K562 (cell line): ENCODE measurements around the gene BDH1. TPM values are rescaled to one million over a fixed set of nuclear protein-coding genes. Genes with fewer than 3 reads are reported as not detected.

Source experiments
- ATAC-seq: fragments of 200-7000 bp; cut with Tn5 transposase; 3 replicates; pipeline ENCODE4 v1.9.1; 2020; ENCODE audit warnings: moderate library complexity
- BruUV-seq: library from RNA; stranded (reverse); fragments of 400-500 nt; replicated peaks from 2 replicates; lab custom pipeline; 2021; lab: Mats Ljungman, UMichigan
- CTCF ChIA-PET: fragments of 300-600 bp; formaldehyde crosslinking; extraction: SDS; loops from one replicate; lab custom pipeline; 2021; ENCODE audit warnings: low intra/inter-chr PET ratio; lab: Yijun Ruan, JAX
- POLR2A ChIA-PET: fragments of 300-600, 350-650 bp; sonication (Branson Sonifier 250); formaldehyde crosslinking; extraction: SDS; loops from one replicate; lab custom pipeline; 2021; ENCODE audit warnings: antibody characterized with exemption, inconsistent platforms; lab: Yijun Ruan, JAX
- DNase-seq, 4 experiments: peaks; one replicate each; pipeline versions ENCODE4 v3.0.0 to v3.0.0-alpha.2; 2011 to 2018; ENCODE audit warnings: low spot score in 3 of 4, mixed read lengths in 3 of 4; ENCODE audit errors: extremely low read depth in 1 of 4
- FAIRE-seq: peaks from 2 replicates; lab custom pipeline; 2011; peaks lifted over from hg19 to GRCh38; lab: Jason Lieb, UNC
- H2AFZ ChIP-seq: 2 replicates; pipeline ENCODE4 v1.6.0; 2011; ENCODE audit warnings: low read depth, low read length, control low read depth, inconsistent platforms
- H3K27ac ChIP-seq: fragments of 200-600 bp; 3 replicates; pipeline ENCODE4 v1.8.0; 2011; ENCODE audit warnings: low read depth, mild to moderate bottlenecking, control low read depth, inconsistent platforms, low read length, moderate library complexity, mixed read lengths; ENCODE audit errors: extremely low read depth
- H3K27me3 ChIP-seq, 2 experiments: fragments of 300-600 bp in 1 of 2; 2 replicates in 1 of 2; 3 replicates in 1 of 2; pipeline versions ENCODE4 v1.6.0 to v1.8.0; 2011; ENCODE audit warnings: inconsistent platforms in 2 of 2, low read length in 2 of 2, mild to moderate bottlenecking in 1 of 2, mixed read lengths in 1 of 2, moderate library complexity in 1 of 2; ENCODE audit not compliant: control insufficient read depth in 2 of 2, insufficient read depth in 2 of 2
- H3K36me3 ChIP-seq: fragments of 300-600 bp; 3 replicates; pipeline ENCODE4 v1.8.0; 2011; ENCODE audit warnings: mild to moderate bottlenecking, low read length, inconsistent platforms; ENCODE audit not compliant: control insufficient read depth, insufficient read depth
- H3K4me1 ChIP-seq, 2 experiments: fragments of 200-600 bp in 1 of 2; replicated peaks in 1 of 2; 2 replicates in 1 of 2; 3 replicates in 1 of 2; pipeline versions ENCODE4 v1.5.1 to v1.8.0; 2011; ENCODE audit warnings: inconsistent platforms in 2 of 2, low read length in 2 of 2, mild to moderate bottlenecking in 1 of 2, mixed read lengths in 1 of 2, moderate library complexity in 1 of 2; ENCODE audit not compliant: control insufficient read depth in 2 of 2, insufficient read depth in 2 of 2
- H3K4me2 ChIP-seq: 2 replicates; pipeline ENCODE4 v1.6.1; 2011; ENCODE audit warnings: low read length, control low read depth, inconsistent platforms, mixed read lengths; ENCODE audit not compliant: insufficient read depth
- H3K4me3 ChIP-seq: fragments of 200-600 bp; sonication (generic), shearing (Covaris generic); 2 replicates; pipeline ENCODE4 v1.5.1; 2016; ENCODE audit warnings: control low read depth, inconsistent platforms
- H3K79me2 ChIP-seq: fragments of 200-600 bp; 3 replicates; pipeline ENCODE4 v1.8.0; 2011; ENCODE audit warnings: low read length, inconsistent platforms; ENCODE audit not compliant: control insufficient read depth, insufficient read depth
- H3K9ac ChIP-seq, 2 experiments: 2 replicates each; pipeline versions ENCODE4 v1.6.0 to v1.6.1; 2011; ENCODE audit warnings: low read depth in 2 of 2, low read length in 2 of 2, control low read depth in 1 of 2, inconsistent platforms in 1 of 2, mild to moderate bottlenecking in 1 of 2, mixed read lengths in 1 of 2; ENCODE audit not compliant: insufficient read depth in 1 of 2
- H3K9me1 ChIP-seq: one replicate; pipeline ENCODE4 v1.6.0; 2011; ENCODE audit warnings: inconsistent platforms, mild to moderate bottlenecking, low read length, moderate library complexity; ENCODE audit not compliant: control insufficient read depth, insufficient read depth
- H3K9me3 ChIP-seq: replicated peaks from 2 replicates; pipeline ENCODE4 v1.5.1; 2011; ENCODE audit warnings: low read depth, low read length, inconsistent platforms; ENCODE audit not compliant: control insufficient read depth, insufficient read depth
- H4K20me1 ChIP-seq: replicated peaks from 2 replicates; pipeline ENCODE4 v1.6.1; 2011; ENCODE audit warnings: low read length, inconsistent platforms, mixed read lengths; ENCODE audit not compliant: control insufficient read depth, insufficient read depth
- RERE ChIP-seq: sonication (generic); formaldehyde crosslinking; IDR thresholded peaks from 2 replicates; pipeline ENCODE4 v1.8.0; 2023; ENCODE audit warnings: missing genetic modification reagents, mild to moderate bottlenecking, borderline replicate concordance
- ZBTB26 ChIP-seq: fragments of 450-650 bp; formaldehyde crosslinking; IDR thresholded peaks from 2 replicates; pipeline ENCODE4 v1.4.0; 2022; ENCODE audit warnings: missing genetic modification characterization
- ZFP36 ChIP-seq: fragments of 150-350 bp; IDR thresholded peaks from 2 replicates; pipeline ENCODE4 v1.6.1; 2018; ENCODE audit warnings: low read length, low read depth; ENCODE audit not compliant: partially characterized antibody
- ZNF639 ChIP-seq, 2 experiments: fragments of 200-800 bp in 1 of 2; sonication (Bioruptor generic) in 1 of 2; sonication (generic) in 1 of 2; formaldehyde crosslinking in 1 of 2; IDR thresholded peaks in 1 of 2; conservative IDR thresholded peaks in 1 of 2; 2 replicates each; pipeline versions ENCODE4 v1.5.0 to v1.6.1; 2016 to 2020; ENCODE audit warnings: missing compliant biosample characterization in 1 of 2, missing genetic modification characterization in 1 of 2, missing genetic modification reagents in 1 of 2
- ZNF668 ChIP-seq: fragments of 250-450 bp; sonication (Bioruptor Pico); IDR thresholded peaks from 2 replicates; pipeline ENCODE4 v1.8.0; 2022; ENCODE audit warnings: mild to moderate bottlenecking, inconsistent platforms
- whole genome bisulfite sequencing: fragments of 100-300 bp; shearing (Covaris generic); methylation state at CpG from one replicate; pipeline ENCODE4 v1.1.6; 2016; ENCODE audit warnings: low coverage, mixed read lengths; ENCODE audit not compliant: insufficient coverage; ENCODE audit errors: missing lambda C conversion rate; 5-methylcytosine and 5-hydroxymethylcytosine counted together
- in situ Hi-C: fragments of 300-500 bp; cut with MboI; formaldehyde crosslinking; loops from 4 replicates; pipeline ENCODE4 v1.15.0; 2018; ENCODE audit warnings: inconsistent platforms, mixed read lengths
- intact Hi-C: fragments of 100-400 bp; cut with micrococcal nuclease; formaldehyde crosslinking; loops from 2 replicates; pipeline ENCODE4 v1.14.2; 2022
- polyA plus RNA-seq, 8 experiments: library from polyadenylated mRNA; depleted of rRNA in 4 of 8; stranded (reverse) in 5 of 8; unstranded in 3 of 8; fragments of >200 nt; fragmentation: Nextera tagmentation in 2 of 8; fragmentation: Illumina TruSeq in 1 of 8; extraction: Ambion mirVana in 2 of 8; extraction: Trizol in 1 of 8; gene quantifications; 2 replicates each; pipeline versions ENCODE4 v1.2.1 to v1.2.3, GENCODE V29; 2011 to 2014; ENCODE audit warnings: inconsistent platforms in 1 of 8, missing spikeins in 1 of 8
- total RNA-seq, 7 experiments: library from RNA; depleted of rRNA in 6 of 7; stranded (reverse); fragments of >200 nt in 6 of 7; fragmentation: Illumina TruSeq in 2 of 7; extraction: Trizol in 2 of 7; gene quantifications; 2 replicates each; pipeline versions ENCODE4 v1.2.1 to v1.2.3, GENCODE V29; 2011 to 2021; ENCODE audit warnings: low replicate concordance in 1 of 7

The BDH1 gene
- total and polyA plus RNA-seq, 9 of the 15 experiments (the other 6 are each of a cell fraction or from before 2014, with no cell fraction given) = 0.07 to 0.89 (median 0.12) TPM; not detected in 3

- no peak overlapping the region for H3K4me3 ChIP-seq
- no peaks in the 10 kb centered on the region for H3K36me3 ChIP-seq
- DNase-seq = no peak
- peak overlapping the region in 1 of 2 experiments; percentile 55; a peak in 2 of 4 replicates for H3K9ac ChIP-seq
- no peak for FAIRE-seq
- H3K9me1 ChIP-seq = no peaks in the 10 kb centered on the region
- no TSS peak for BruUV-seq
- 13% methylated on average over 16 of the region's 19 CpGs for WGBS
- H3K9me3 ChIP-seq = no peaks in the 10 kb centered on the region
- ChIA-PET CTCF (no interaction called here), POLR2A (interaction anchor here (0.7 to 1.3 kb wide), 2 partner anchors 13 to 519 kb away, joined by 3 to 4 read pairs; no protein-coding TSS in a partner anchor)
- H2AFZ ChIP-seq = 0 out of 2 replicates have a peak overlapping the region, but pooled peaks have one; percentile 1
- no peak for ATAC-seq
- intact Hi-C loops = no loop called here
- H3K27ac ChIP-seq = no peak overlapping the region
- peaks cover 10 to 34% of the 10 kb centered on the region in 2 experiments for H3K4me1 ChIP-seq
- H3K27me3 ChIP-seq = peaks cover 6 to 22% of the 10 kb centered on the region in 2 experiments; a peak in 4 of 5 replicates
- no peaks in the 10 kb centered on the region for H3K79me2 ChIP-seq
- in situ Hi-C loops = loop anchor here (25.0 kb wide), 2 partner anchors 251 to 526 kb away; no protein-coding TSS in a partner anchor
- H3K4me2 ChIP-seq = no peak overlapping the region
- no peaks in the 10 kb centered on the region for H4K20me1 ChIP-seq
- no peak for TF ChIP-seq ZNF668 (CRISPR knock-in tag)
- no peak for TF ChIP-seq ZNF639 (CRISPR knock-in tag; conservative IDR thresholded peaks at IDR 0.05 in 1 of 2, IDR thresholded peaks at IDR 0.05 in 1 of 2)
- no peak for TF ChIP-seq ZFP36
- no peak for TF ChIP-seq ZBTB26
- TF ChIP-seq RERE (CRISPR knock-in tag) = no peak
These were observed 42.8 kb downstream of the BDH1 start for GRCh38 chr3:197512691-197513571.
